Measurements from ENCODE around the gene NETO2. TPM values are rescaled to one million over a fixed set of nuclear protein-coding genes. Genes with fewer than 3 reads are reported as not detected.

NETO2 gene
- total RNA-seq, 1 experiment from 2014 or later = 28.6 TPM

GRCh38 chr16:47113130-47113529, 30.6 kb downstream of the NETO2 start:
- Histone ChIP-seq H2BK15ac (ENCODE audit: low read depth, low read length) (no peak overlapping the region), H3K56ac (ENCODE audit: insufficient read length, low read depth, low read length) (no peak overlapping the region), H2BK20ac (ENCODE audit: low read depth, low read length, poor library complexity, severe bottlenecking) (no peak overlapping the region), H2BK5ac (ENCODE audit: insufficient read length, low read length) (no peak overlapping the region), H2AK5ac (ENCODE audit: insufficient read length, low read length) (no peak overlapping the region), H2BK12ac (ENCODE audit: insufficient read length, low read depth, low read length) (no peak overlapping the region), H4K5ac (ENCODE audit: insufficient read length, low read depth, low read length) (no peak overlapping the region), H3K27ac (ENCODE audit: insufficient read length, low read depth, low read length) (no peak overlapping the region), H2AFZ (ENCODE audit: low read length) (no peak overlapping the region), H4K8ac (replicated peaks; ENCODE audit: insufficient read length, low read depth, low read length) (no peak overlapping the region), H3K9ac (ENCODE audit: extremely low read depth, insufficient read length, low read length) (no peak overlapping the region), H3K23me2 (ENCODE audit: insufficient read length, low read depth, low read length, poor library complexity, severe bottlenecking) (no peaks in the 10 kb centered on the region), H3K4me1 (ENCODE audit: insufficient read depth, low read length) (no peaks in the 10 kb centered on the region), H2BK120ac (ENCODE audit: low read depth, low read length, poor library complexity, severe bottlenecking) (no peak overlapping the region), H3K79me2 (ENCODE audit: insufficient read depth, low read length) (no peaks in the 10 kb centered on the region), H3K4me2 (ENCODE audit: insufficient read depth, insufficient read length, low read length) (no peak overlapping the region), H3K14ac (ENCODE audit: insufficient read depth, low read length) (no peak overlapping the region), H3K27me3 (ENCODE audit: insufficient read depth, low read length) (no peaks in the 10 kb centered on the region), H3K4ac (ENCODE audit: low read depth, low read length) (no peak overlapping the region), H3K18ac (ENCODE audit: insufficient read length, low read depth, low read length) (no peak overlapping the region), H3K79me1 (ENCODE audit: insufficient read depth, low read depth, low read length, poor library complexity, severe bottlenecking) (no peaks in the 10 kb centered on the region), H4K20me1 (ENCODE audit: control insufficient read depth, insufficient read depth, insufficient read length) (no peaks in the 10 kb centered on the region), H3T11ph (ENCODE audit: low read length) (no peak overlapping the region), H3K23ac (ENCODE audit: insufficient read length, low read depth, low read length) (no peak overlapping the region), H3K9me3 (ENCODE audit: control insufficient read depth, low read depth, low read length) (no peaks in the 10 kb centered on the region), H4K91ac (ENCODE audit: insufficient read length, low read depth, low read length) (no peak overlapping the region)
- Mint-ChIP-seq H3K9me3 (no peaks in the 10 kb centered on the region; a peak in 1 of 5 replicates), H3K27ac (no peak overlapping the region; a peak in 1 of 7 replicates), H3K4me3 (no peak overlapping the region), H3K4me1 (no peaks in the 10 kb centered on the region), H3K36me3 (ENCODE audit: insufficient read depth in 1 of 3, low read depth in 3 of 3) (peaks cover 3 to 18% (median 5%) of the 10 kb centered on the region in 3 experiments; a peak in 5 of 7 replicates), H3K27me3 (ENCODE audit: low read depth) (no peaks in the 10 kb centered on the region)
- WGBS (ENCODE audit: extremely low coverage, insufficient read length, low lambda C conversion rate) = no CpG with 5 or more reads among the region's 2 CpGs
- DNase-seq = no peak
- no peak for TF ChIP-seq CTCF (conservative IDR thresholded peaks at IDR 0.05)

Data from H9 (cell line).